ENCODE measurements around the gene TRIM14.

TRIM14 gene

DNA sequence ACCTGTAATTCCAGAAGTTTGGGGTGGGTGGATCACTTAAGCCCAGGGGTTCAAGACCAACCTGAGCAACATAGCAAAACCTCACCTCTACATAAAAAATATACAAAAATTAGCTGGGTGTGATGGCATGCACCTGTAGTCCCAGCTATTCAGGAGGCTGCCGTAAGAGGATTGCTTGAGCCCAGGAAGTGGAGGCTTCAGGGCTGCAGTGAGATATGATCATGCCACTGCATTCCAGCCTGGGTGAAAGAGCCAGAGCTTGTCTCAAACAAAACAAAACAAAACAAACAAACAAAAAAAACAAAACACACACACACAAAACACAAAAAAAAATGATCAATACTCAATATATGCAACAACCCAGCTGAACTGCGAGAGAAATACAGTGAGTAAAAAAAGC, 29.5 kb upstream of the TRIM14 start:
- peaks cover 1% of the 10 kb centered on the region for H3K4me1 Mint-ChIP-seq (ENCODE audit: low read depth)
- DNase-seq = no peak

DNA sequence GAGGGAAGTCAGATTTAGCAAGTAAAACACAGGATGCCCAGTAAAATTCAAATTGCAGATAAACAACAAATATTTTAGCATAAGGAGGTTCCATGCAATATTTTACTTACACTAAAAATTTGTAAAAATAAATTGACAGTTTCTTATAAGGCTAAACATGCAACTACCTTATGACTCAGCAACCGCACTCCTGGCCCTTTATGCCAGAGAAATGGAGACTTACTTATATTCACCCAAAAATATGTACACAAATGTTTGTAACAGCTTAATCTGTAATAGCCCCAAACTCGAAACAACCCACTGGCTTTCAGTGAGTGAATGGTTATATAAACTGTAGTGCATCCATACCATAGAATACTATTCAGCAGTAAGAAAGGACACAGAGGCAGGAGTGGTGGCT, 28.6 kb upstream of the TRIM14 start:
- Mint-ChIP-seq H3K27ac (no peak overlapping the region), H3K4me3 (no peak overlapping the region), H3K36me3 (ENCODE audit: low read depth) (no peaks in the 10 kb centered on the region), H3K9me3 (no peaks in the 10 kb centered on the region), H3K4me1 (ENCODE audit: low read depth) (peaks cover 1% of the 10 kb centered on the region), H3K27me3 (no peaks in the 10 kb centered on the region)
- no peak for DNase-seq

More for the DNA sequence above, 29.5 kb upstream of the TRIM14 start:
- no peak overlapping the region for H3K4me3 Mint-ChIP-seq
- H3K9me3 Mint-ChIP-seq = no peaks in the 10 kb centered on the region
- no peak overlapping the region for H3K27ac Mint-ChIP-seq
- H3K27me3 Mint-ChIP-seq = no peaks in the 10 kb centered on the region
- H3K36me3 Mint-ChIP-seq (ENCODE audit: low read depth) = peaks cover 1% of the 10 kb centered on the region

DNA sequence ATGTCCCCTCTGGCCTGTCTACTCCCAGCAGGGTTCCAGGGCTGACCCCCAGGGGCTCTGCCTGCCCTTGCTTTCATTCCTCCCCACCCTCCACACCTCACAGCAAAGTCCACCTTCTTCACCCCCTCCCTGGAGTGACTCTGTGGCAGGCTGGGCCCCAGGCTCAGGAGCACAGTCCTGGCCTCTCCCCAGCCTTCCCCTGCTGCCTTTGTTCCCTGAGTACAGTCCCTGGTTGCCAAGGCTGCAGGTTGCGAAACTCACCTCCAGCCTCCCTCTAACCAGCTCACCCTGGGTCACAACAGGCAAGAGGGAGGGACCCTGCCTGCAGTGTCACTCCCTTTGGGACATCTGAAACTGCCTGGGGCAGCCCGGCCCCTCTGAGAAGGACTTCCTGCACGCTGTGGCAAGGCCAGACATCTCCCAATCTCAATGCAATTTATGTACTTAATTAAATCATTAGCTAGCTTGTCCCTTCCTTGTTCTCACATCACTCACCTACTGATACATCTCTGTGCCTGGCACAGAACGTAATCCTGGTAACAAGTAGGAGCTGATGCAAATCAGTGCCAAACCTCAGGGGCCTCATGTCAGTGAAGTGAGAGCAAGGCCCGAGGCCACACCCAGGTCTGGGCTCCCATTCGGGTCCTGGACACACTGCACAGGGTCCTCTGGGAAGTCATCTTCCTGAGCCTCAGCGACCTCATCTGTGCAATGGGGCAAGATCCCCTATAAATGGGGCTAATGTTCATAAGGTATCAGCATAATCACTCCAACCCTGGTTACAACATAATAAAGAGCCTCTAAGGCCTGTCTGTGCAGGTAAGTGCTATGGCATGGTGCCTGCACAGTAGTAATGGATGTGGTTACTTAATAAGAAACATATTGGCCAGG, 27.3 kb upstream of the TRIM14 start:
- Mint-ChIP-seq H3K4me1 (ENCODE audit: low read depth) (peaks cover 1% of the 10 kb centered on the region), H3K4me3 (no peak overlapping the region), H3K27ac (no peak overlapping the region), H3K36me3 (ENCODE audit: low read depth) (no peaks in the 10 kb centered on the region), H3K27me3 (no peaks in the 10 kb centered on the region), H3K9me3 (no peaks in the 10 kb centered on the region)
- no peak for DNase-seq

DNA sequence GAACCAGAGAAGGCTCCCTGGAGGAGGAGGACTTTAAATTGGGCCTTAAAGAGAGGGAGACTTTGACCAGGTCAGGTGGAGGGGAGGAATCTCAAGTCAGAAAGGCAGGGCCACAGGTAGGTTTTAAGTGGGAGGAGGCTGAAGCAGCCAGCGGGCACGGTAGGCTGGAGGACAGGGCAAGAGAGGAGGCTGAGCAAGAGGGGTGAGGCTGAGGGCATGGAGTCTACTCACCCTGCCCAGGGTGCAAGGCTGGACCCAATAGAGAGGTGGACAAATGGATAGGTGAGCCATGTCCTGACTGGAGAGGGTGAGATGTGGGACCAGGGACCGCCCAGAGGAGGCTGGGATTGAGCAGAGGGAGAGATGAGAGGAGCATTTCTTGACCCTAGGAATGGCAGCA, 25.6 kb upstream of the TRIM14 start:
- no peaks in the 10 kb centered on the region for H3K4me1 Mint-ChIP-seq (ENCODE audit: low read depth)
- H3K36me3 Mint-ChIP-seq (ENCODE audit: low read depth) = no peaks in the 10 kb centered on the region
- H3K4me3 Mint-ChIP-seq = no peak overlapping the region
- H3K27ac Mint-ChIP-seq = no peak overlapping the region
- no peak for DNase-seq
- no peaks in the 10 kb centered on the region for H3K9me3 Mint-ChIP-seq
- no peaks in the 10 kb centered on the region for H3K27me3 Mint-ChIP-seq

DNA sequence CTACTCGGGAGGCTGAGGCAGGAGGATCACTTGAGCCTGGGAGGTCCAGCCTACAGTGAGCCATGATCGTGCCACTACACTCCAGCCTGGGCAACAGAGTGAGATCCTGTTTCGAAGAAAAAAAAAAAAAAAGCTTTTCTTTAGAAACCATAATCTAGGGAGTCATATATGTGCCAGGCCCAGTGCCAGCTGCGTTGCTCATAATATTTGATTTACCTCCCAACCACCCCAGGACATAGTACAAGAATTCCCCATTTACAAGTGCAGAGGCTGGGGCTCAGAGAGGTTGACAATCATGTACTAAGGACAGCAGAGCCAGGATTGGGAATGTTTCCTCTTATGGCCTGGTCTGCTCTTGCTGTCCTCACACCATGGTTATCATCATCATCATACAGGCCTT, 25.1 kb upstream of the TRIM14 start:
- Mint-ChIP-seq H3K4me3 (no peak overlapping the region), H3K27me3 (no peaks in the 10 kb centered on the region), H3K9me3 (no peaks in the 10 kb centered on the region), H3K27ac (no peak overlapping the region), H3K4me1 (ENCODE audit: low read depth) (no peaks in the 10 kb centered on the region), H3K36me3 (ENCODE audit: low read depth) (no peaks in the 10 kb centered on the region)
- DNase-seq = no peak

DNA sequence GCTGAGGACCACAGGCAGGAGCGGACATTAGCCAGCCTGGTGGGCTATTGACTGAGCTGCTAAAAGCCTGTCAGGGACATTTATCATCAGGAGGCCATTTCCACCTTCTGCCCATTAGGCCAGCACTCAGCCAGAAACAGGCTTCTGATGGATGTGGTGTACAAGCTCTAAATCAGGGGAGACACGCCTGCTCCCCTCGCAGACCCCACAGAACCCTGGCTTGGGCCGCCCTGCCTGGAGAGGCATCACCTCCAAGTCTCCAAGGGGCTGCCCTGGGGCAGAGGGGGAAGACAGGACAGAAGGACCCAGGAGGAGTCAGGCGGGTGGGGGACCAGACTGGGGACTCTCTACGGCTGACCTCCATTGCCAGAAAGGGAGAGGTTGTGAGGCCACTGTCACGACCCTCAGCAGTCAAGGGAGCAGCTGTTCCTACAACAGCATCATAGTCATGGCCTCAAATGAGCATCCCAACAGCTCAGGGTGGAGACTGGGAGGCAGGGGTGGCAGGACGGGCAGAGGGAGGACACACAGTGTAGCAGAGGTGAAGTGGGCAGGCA, 24.0 kb upstream of the TRIM14 start:
- Mint-ChIP-seq H3K4me1 (ENCODE audit: low read depth) (no peaks in the 10 kb centered on the region), H3K27ac (no peak overlapping the region), H3K36me3 (ENCODE audit: low read depth) (no peaks in the 10 kb centered on the region), H3K4me3 (no peak overlapping the region), H3K27me3 (no peaks in the 10 kb centered on the region), H3K9me3 (no peaks in the 10 kb centered on the region)
- no peak for DNase-seq

DNA sequence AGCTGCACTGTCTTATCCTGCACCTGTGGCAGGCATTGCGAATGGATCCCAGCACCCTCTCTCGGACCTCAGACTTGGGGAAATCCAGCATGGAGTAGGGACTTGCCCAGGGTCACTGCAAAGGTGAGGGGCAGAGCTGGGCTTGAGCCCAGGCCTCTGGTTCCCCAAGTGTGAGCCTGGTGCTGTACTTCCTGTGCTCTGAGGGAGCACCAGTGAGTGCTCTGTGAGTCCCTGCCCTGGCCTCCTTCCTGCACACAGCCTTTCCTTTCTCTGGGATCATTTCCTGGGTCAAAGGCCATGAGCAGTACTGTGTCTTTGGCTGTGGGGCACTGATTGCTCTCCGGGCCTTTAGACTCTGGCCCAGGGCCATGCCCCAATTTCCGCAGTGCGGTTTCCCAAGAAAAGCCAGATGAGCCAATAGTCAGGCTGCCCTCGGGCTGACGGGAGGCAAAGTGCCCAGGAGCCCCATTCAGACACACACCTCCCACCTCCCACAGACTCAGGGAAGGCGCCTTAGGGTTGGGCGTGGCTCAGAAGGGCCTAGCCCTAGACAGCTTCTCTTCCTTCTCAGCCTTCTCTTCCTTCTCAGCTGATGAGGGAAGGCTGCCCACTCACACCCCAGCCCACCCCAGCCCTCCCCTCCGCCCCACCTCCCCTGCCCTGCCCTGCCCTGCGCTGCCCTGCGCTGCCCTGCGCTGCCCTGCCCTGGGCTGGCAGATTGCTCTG, 23.3 kb upstream of the TRIM14 start:
- H3K9me3 Mint-ChIP-seq = no peaks in the 10 kb centered on the region
- H3K27ac Mint-ChIP-seq = no peak overlapping the region
- H3K36me3 Mint-ChIP-seq (ENCODE audit: low read depth) = no peaks in the 10 kb centered on the region
- no peaks in the 10 kb centered on the region for H3K27me3 Mint-ChIP-seq
- H3K4me3 Mint-ChIP-seq = no peak overlapping the region
- H3K4me1 Mint-ChIP-seq (ENCODE audit: low read depth) = no peaks in the 10 kb centered on the region
- DNase-seq = no peak

DNA sequence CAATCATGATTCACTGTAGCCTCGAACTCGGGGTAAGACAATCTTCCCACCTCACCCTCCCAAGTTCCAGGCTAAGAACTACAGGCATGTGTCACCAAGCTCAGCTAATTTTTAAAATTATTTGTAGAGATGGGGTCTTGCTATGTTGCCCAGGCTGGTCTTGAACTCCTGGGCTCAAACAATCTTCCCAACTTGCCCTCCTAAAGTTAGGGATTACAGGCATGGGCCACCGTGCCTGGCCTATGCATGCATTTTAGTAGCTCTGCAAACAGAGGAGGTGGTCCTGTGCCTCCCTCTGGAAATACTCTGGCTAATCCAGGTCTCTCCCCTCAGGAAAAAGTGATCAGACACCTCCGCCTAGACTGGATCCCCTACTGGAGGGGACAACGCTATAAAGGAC, 21.5 kb upstream of the TRIM14 start:
- Mint-ChIP-seq H3K4me1 (ENCODE audit: low read depth) (no peaks in the 10 kb centered on the region), H3K27me3 (no peaks in the 10 kb centered on the region), H3K9me3 (no peaks in the 10 kb centered on the region), H3K27ac (no peak overlapping the region), H3K4me3 (no peak overlapping the region), H3K36me3 (ENCODE audit: low read depth) (no peaks in the 10 kb centered on the region)
- no peak for DNase-seq

DNA sequence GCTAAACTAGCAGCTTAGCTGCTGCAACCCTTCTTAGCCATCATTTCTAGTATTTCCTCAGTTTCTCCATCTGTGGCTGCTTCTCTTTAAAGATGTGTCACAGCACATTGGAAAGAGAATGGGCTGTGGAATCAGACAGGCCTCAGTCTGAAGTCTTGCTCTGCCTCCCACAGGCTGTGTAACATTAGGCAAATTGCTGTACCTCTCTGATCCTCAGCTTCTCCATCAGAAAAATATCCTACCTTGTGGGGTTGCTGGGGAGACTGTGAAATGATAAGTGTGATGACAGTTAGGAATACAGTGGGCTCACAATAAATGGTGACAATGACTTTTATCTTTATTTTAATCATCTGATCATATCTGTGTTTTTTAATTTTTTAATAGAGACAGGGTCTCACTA, 17.5 kb upstream of the TRIM14 start:
- Mint-ChIP-seq H3K4me1 (ENCODE audit: low read depth) (no peaks in the 10 kb centered on the region), H3K4me3 (no peak overlapping the region), H3K9me3 (no peaks in the 10 kb centered on the region), H3K36me3 (ENCODE audit: low read depth) (peaks cover 16% of the 10 kb centered on the region), H3K27ac (no peak overlapping the region), H3K27me3 (no peaks in the 10 kb centered on the region)
- DNase-seq = no peak

DNA sequence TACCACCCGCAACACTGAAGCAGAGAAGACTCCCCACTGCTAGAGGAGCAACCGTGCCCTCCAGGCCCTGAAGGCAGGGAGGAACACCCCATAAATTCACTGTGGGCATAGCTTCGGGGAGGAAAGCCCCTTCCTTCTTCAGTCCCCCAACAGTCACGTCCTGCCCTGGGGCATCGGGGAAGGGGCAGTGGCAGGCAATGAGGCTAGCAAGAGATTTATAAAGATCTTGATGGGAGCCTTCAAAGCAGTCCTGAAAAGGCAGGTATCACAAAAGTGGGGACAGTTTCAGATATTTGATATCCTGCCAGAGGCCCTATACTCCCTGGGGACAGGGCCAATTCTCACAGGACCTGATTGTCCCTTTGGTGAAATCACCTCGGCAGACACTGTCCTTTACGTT, 16.9 kb upstream of the TRIM14 start:
- H3K4me3 Mint-ChIP-seq = no peak overlapping the region
- no peaks in the 10 kb centered on the region for H3K9me3 Mint-ChIP-seq
- no peak overlapping the region for H3K27ac Mint-ChIP-seq
- peak; percentile 15 for DNase-seq
- H3K36me3 Mint-ChIP-seq (ENCODE audit: low read depth) = peaks cover 18% of the 10 kb centered on the region
- H3K27me3 Mint-ChIP-seq = no peaks in the 10 kb centered on the region
- H3K4me1 Mint-ChIP-seq (ENCODE audit: low read depth) = no peaks in the 10 kb centered on the region

DNA sequence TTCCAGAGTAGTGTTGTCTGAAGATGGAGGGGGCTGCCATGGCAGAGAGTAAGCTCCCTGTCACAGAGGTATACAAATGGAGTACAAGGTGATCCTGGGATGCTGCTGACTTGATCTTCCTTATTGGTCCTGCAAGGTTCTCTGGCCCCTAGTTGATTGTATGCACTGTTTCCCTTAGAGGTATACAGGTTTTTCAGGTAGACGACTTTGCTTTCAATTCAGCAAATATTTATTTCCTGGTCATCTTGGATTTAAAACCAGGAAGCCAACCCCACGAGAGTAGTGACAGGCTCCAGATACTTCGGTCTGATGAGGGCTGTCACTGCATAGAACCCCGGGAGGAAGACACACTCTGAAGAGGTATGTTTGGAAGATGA, 16.5 kb upstream of the TRIM14 start:
- peaks cover 20% of the 10 kb centered on the region for H3K36me3 Mint-ChIP-seq (ENCODE audit: low read depth)
- no peaks in the 10 kb centered on the region for H3K27me3 Mint-ChIP-seq
- no peak for DNase-seq
- no peaks in the 10 kb centered on the region for H3K4me1 Mint-ChIP-seq (ENCODE audit: low read depth)
- H3K9me3 Mint-ChIP-seq = no peaks in the 10 kb centered on the region
- no peak overlapping the region for H3K4me3 Mint-ChIP-seq
- peak overlapping the region; percentile 47 for H3K27ac Mint-ChIP-seq

DNA sequence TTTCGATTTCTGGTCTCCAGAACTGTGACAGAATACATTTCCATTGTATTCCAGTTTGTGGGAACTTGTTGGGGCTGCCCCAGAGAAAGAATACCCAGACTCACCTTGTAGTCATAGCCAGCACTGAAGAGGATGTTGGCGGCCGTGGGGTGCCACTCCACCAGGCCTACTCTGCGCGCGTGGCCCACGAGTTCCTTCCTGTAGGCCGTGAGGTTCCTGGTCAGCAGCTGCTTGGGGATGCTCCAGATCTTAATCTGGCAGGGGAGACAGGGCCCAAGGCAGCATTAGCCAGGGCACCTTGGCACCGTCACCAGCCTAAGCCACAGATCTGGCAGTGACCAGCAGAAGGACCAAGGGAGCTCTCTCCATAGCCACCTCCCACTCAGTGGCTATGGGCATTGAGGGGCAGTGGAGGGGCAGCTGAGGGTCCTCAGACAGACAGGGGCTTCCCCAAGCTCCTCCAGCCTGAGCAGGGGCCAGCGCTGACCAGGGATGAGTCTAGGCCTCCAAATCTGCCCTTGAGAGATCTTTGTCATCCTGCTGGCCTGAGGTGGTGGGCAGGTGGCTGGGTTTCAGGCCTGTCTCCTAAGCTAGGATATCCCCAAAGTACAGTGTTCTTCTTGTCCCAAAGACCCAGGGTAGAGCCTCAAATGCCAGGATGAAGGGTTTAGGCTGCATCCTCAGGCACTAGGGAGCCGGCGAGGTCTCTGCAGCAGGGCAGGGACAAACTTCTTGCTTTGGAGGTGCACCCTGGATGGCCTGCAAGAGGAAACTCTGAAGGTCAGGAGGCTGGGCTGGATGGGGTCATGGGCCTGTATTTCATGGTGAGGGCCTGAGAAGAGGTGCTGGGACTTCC, 15.9 kb upstream of the TRIM14 start:
- DNase-seq = peak; percentile 18
- Mint-ChIP-seq H3K27ac (peak overlapping the region; percentile 47), H3K36me3 (ENCODE audit: low read depth) (peaks cover 20% of the 10 kb centered on the region), H3K4me1 (ENCODE audit: low read depth) (no peaks in the 10 kb centered on the region), H3K4me3 (no peak overlapping the region), H3K27me3 (no peaks in the 10 kb centered on the region), H3K9me3 (no peaks in the 10 kb centered on the region)

DNA sequence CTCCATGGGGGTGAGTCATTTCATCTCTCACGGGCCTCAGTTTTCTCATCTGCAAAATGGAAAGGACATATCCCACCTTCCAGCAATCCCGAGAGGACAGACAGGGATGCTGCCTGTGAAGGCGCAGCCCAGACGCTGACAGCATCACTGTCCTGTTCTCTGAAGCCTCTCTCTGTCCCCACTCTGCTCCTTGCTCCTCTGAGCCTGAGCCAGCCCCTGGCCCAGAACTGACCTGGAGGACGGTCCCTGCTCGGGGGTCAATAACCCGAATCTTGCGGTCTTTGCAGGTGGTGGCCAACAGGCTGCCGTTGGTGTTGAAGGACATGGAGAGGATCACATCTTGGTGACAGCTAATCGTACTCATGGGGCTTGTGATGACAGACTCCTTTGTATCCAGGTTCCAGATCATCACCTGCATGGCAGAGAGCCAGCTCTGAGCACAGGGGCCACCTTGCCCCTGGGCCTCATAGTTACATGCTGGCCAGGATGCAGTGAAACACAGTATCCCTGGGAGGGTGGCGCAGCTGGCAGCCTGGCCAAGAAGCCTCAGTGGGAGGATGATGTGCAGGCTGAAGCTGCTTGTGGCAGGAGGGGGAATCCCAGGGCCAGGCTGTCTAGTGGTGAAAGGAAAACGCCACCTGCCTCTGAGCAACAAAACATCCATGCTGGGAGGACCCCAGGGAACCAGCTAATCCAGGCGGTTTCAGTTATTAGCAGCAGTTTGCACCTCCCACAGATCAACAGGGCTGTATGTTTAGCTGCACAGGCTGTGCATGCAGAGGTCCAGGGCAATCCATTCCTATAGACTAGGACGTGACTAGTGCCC, 14.0 kb upstream of the TRIM14 start:
- H3K4me3 Mint-ChIP-seq = no peak overlapping the region
- peaks cover 26% of the 10 kb centered on the region for H3K36me3 Mint-ChIP-seq (ENCODE audit: low read depth)
- peak; percentile 11 for DNase-seq
- no peaks in the 10 kb centered on the region for H3K27me3 Mint-ChIP-seq
- H3K9me3 Mint-ChIP-seq = no peaks in the 10 kb centered on the region
- no peaks in the 10 kb centered on the region for H3K4me1 Mint-ChIP-seq (ENCODE audit: low read depth)
- H3K27ac Mint-ChIP-seq = no peak overlapping the region

DNA sequence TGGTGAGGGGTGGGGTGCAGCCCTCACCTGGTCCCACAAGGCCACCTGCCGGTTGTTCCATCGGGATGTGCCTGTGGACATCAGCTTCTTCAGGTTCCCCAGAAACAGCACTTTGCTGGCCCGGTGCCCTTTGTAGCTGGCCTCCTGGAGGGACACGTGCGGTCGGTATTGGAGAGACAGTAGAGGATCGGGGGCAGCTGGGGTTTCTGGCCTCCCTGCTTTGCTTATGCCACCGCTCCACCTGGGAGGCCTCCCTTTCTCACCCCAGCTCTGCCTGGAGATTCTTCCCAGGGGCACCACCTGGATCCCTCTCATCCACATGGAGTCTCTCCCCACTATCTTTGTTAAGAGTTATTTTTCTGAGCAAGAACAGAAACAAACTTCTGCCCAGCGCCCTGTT, 13.1 kb upstream of the TRIM14 start:
- Mint-ChIP-seq H3K4me1 (ENCODE audit: low read depth) (no peaks in the 10 kb centered on the region), H3K36me3 (ENCODE audit: low read depth) (peaks cover 27% of the 10 kb centered on the region), H3K27ac (no peak overlapping the region), H3K9me3 (no peaks in the 10 kb centered on the region), H3K27me3 (no peaks in the 10 kb centered on the region), H3K4me3 (no peak overlapping the region)
- DNase-seq = no peak

Measured in activated T-cell treated with anti-CD3 and anti-CD28 coated beads, Interleukin-2, amount 50 U/mL, for 24 hours (primary cell).